Nephron (organoid): Measurements from ENCODE around the gene APOC1.

Experiments used
- H3K27ac Mint-ChIP-seq, 3 experiments: 2 replicates each; pipeline ENCODE4 v1.8.0; 2020; ENCODE audit warnings: mixed read lengths in 3 of 3, mild to moderate bottlenecking in 2 of 3, moderate library complexity in 1 of 3
- H3K27me3 Mint-ChIP-seq: 2 replicates; pipeline ENCODE4 v1.8.0; 2021; ENCODE audit warnings: low read depth, mild to moderate bottlenecking, moderate library complexity, mixed read lengths
- H3K36me3 Mint-ChIP-seq: 2 replicates; pipeline ENCODE4 v1.8.0; 2020; ENCODE audit warnings: low read depth, mixed read lengths
- H3K4me1 Mint-ChIP-seq: 2 replicates; pipeline ENCODE4 v1.8.0; 2020; ENCODE audit warnings: mixed read lengths
- H3K4me3 Mint-ChIP-seq, 3 experiments: 2 replicates each; pipeline ENCODE4 v1.8.0; 2020; ENCODE audit warnings: mild to moderate bottlenecking in 3 of 3, mixed read lengths in 3 of 3, moderate library complexity in 2 of 3
- H3K9me3 Mint-ChIP-seq: 2 replicates; pipeline ENCODE4 v1.8.0; 2020; ENCODE audit warnings: mixed read lengths
- CTCF ChIP-seq, 3 experiments: fragments of 200-600 bp; sonication (generic); IDR thresholded peaks; one replicate each; pipeline ENCODE4 v1.5.0; 2021; ENCODE audit warnings: antibody characterized with exemption in 3 of 3; ENCODE audit not compliant: unreplicated experiment in 3 of 3

Gene APOC1

GRCh38 chr19:44957526-44957925, 43.1 kb downstream of the APOC1 start:
- peaks cover 55% of the 10 kb centered on the region for H3K4me1 Mint-ChIP-seq
- H3K9me3 Mint-ChIP-seq: no peaks in the 10 kb centered on the region
- no peak overlapping the region for H3K27ac Mint-ChIP-seq
- peaks cover 11% of the 10 kb centered on the region for H3K36me3 Mint-ChIP-seq
- peak overlapping the region; percentile 95 to 99 (median 96) for H3K4me3 Mint-ChIP-seq
- no peaks in the 10 kb centered on the region for H3K27me3 Mint-ChIP-seq
- no peak for TF ChIP-seq CTCF (IDR thresholded peaks at IDR 0.05; ENCODE audit: unreplicated experiment in 3 of 3)

- Mint-ChIP-seq H3K27me3 (no peaks in the 10 kb centered on the region), H3K9me3 (no peaks in the 10 kb centered on the region), H3K27ac (no peak overlapping the region), H3K4me3 (peak overlapping the region; percentile 7 to 99 (median 95)), H3K36me3 (peaks cover 13% of the 10 kb centered on the region), H3K4me1 (peaks cover 55% of the 10 kb centered on the region)
- TF ChIP-seq CTCF (IDR thresholded peaks at IDR 0.05; ENCODE audit: unreplicated experiment in 3 of 3): no peak
Measured at GRCh38 chr19:44958090-44958489, 43.7 kb downstream of the APOC1 start.

- no peak overlapping the region for H3K27ac Mint-ChIP-seq
- H3K4me3 Mint-ChIP-seq: peak overlapping the region in 1 of 3 experiments; percentile 43
- no peaks in the 10 kb centered on the region for H3K27me3 Mint-ChIP-seq
- H3K4me1 Mint-ChIP-seq: peaks cover 52% of the 10 kb centered on the region
- peaks cover 20% of the 10 kb centered on the region for H3K36me3 Mint-ChIP-seq
- TF ChIP-seq CTCF (IDR thresholded peaks at IDR 0.05; ENCODE audit: unreplicated experiment in 3 of 3): no peak
- H3K9me3 Mint-ChIP-seq: no peaks in the 10 kb centered on the region
Measured at GRCh38 chr19:44959691-44960090, 45.3 kb downstream of the APOC1 start.

GRCh38 chr19:44960906-44961728, 46.7 kb downstream of the APOC1 start:
- Mint-ChIP-seq H3K4me3 (peak overlapping the region in 2 of 3 experiments; percentile 43 to 63), H3K27me3 (no peaks in the 10 kb centered on the region), H3K36me3 (peaks cover 24% of the 10 kb centered on the region), H3K27ac (peak overlapping the region in 1 of 3 experiments; percentile 30), H3K4me1 (peaks cover 41% of the 10 kb centered on the region), H3K9me3 (no peaks in the 10 kb centered on the region)
- no peak for TF ChIP-seq CTCF (IDR thresholded peaks at IDR 0.05; ENCODE audit: unreplicated experiment in 3 of 3)

GRCh38 chr19:44961821-44962220, 47.4 kb downstream of the APOC1 start:
- no peaks in the 10 kb centered on the region for H3K27me3 Mint-ChIP-seq
- no peak overlapping the region for H3K4me3 Mint-ChIP-seq
- peaks cover 27% of the 10 kb centered on the region for H3K36me3 Mint-ChIP-seq
- peaks cover 34% of the 10 kb centered on the region for H3K4me1 Mint-ChIP-seq
- peak overlapping the region in 1 of 3 experiments; percentile 30 for H3K27ac Mint-ChIP-seq
- no peaks in the 10 kb centered on the region for H3K9me3 Mint-ChIP-seq
- no peak for TF ChIP-seq CTCF (IDR thresholded peaks at IDR 0.05; ENCODE audit: unreplicated experiment in 3 of 3)

GRCh38 chr19:44968118-44968517, 53.7 kb downstream of the APOC1 start:
- Mint-ChIP-seq H3K27ac (no peak overlapping the region), H3K27me3 (no peaks in the 10 kb centered on the region), H3K9me3 (no peaks in the 10 kb centered on the region), H3K4me3 (no peak overlapping the region), H3K36me3 (peaks cover 30% of the 10 kb centered on the region), H3K4me1 (no peaks in the 10 kb centered on the region)
- TF ChIP-seq CTCF (IDR thresholded peaks at IDR 0.05; ENCODE audit: unreplicated experiment in 3 of 3): no peak
